NCI-H446 treated with DMSO at 0.1 percent for 48 hours (cell line): ENCODE results near the gene SRSF3.
A peak's percentile ranks its signal among the peaks of the same experiment; 100 is the strongest.
"Not testable (repeated sequence)": the region's sequence is repeated elsewhere in the genome, so short reads cannot be mapped to it uniquely, and the experiment has no call there.

Experiments
- DNase-seq: peaks from one replicate; lab custom pipeline; 2025; lab: John Stamatoyannopoulos, UW

SRSF3 gene

GRCh38 chr6:36605143-36605542, 11.0 kb downstream of the SRSF3 start:
- no peak for DNase-seq

- DNase-seq = no peak
These were observed 11.6 kb downstream of the SRSF3 start for GRCh38 chr6:36605560-36606391.

GRCh38 chr6:36607305-36607682, 13.1 kb downstream of the SRSF3 start:
- DNase-seq = not testable (repeated sequence)

- DNase-seq = peak; percentile 39
These were observed 13.7 kb downstream of the SRSF3 start for GRCh38 chr6:36607683-36608386.

GRCh38 chr6:36608788-36609563, 14.8 kb downstream of the SRSF3 start:
- no peak for DNase-seq

GRCh38 chr6:36609582-36609981, 15.4 kb downstream of the SRSF3 start:
- DNase-seq = no peak

GRCh38 chr6:36610041-36610955, 16.1 kb downstream of the SRSF3 start:
- no peak for DNase-seq

- no peak for DNase-seq
These were observed 16.8 kb downstream of the SRSF3 start for GRCh38 chr6:36610956-36611336.

GRCh38 chr6:36611679-36612078, 17.5 kb downstream of the SRSF3 start:
- not testable (repeated sequence) for DNase-seq

GRCh38 chr6:36612101-36612625, 18.0 kb downstream of the SRSF3 start:
- no peak for DNase-seq

- DNase-seq = no peak
These were observed 19.2 kb downstream of the SRSF3 start for GRCh38 chr6:36613200-36613995.

GRCh38 chr6:36615018-36615761, 21.0 kb downstream of the SRSF3 start:
- peak; percentile 23 for DNase-seq

- peak; percentile 88 for DNase-seq
These were observed 22.8 kb downstream of the SRSF3 start for GRCh38 chr6:36616893-36617521.

GRCh38 chr6:36618366-36619355, 24.5 kb downstream of the SRSF3 start:
- no peak for DNase-seq

GRCh38 chr6:36621371-36621855, 27.3 kb downstream of the SRSF3 start:
- DNase-seq = no peak

- DNase-seq = no peak
These were observed 28.9 kb downstream of the SRSF3 start for GRCh38 chr6:36622901-36623546.
